ENCODE results near the gene NISCH.
A peak's percentile ranks its signal among the peaks of the same experiment; 100 is the strongest.

NISCH gene

GRCh38 chr3:52490939-52491526 is 35.6 kb downstream of the NISCH start:
- DNase-seq = no peak

DNA sequence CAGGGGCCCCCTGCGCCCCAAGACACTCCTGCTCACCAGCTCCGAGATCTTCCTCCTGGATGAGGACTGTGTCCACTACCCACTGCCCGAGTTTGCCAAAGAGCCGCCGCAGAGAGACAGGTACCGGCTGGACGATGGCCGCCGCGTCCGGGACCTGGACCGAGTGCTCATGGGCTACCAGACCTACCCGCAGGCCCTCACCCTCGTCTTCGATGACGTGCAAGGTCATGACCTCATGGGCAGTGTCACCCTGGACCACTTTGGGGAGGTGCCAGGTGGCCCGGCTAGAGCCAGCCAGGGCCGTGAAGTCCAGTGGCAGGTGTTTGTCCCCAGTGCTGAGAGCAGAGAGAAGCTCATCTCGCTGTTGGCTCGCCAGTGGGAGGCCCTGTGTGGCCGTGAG is 36.7 kb downstream of the NISCH start:
- no peak for DNase-seq

DNA sequence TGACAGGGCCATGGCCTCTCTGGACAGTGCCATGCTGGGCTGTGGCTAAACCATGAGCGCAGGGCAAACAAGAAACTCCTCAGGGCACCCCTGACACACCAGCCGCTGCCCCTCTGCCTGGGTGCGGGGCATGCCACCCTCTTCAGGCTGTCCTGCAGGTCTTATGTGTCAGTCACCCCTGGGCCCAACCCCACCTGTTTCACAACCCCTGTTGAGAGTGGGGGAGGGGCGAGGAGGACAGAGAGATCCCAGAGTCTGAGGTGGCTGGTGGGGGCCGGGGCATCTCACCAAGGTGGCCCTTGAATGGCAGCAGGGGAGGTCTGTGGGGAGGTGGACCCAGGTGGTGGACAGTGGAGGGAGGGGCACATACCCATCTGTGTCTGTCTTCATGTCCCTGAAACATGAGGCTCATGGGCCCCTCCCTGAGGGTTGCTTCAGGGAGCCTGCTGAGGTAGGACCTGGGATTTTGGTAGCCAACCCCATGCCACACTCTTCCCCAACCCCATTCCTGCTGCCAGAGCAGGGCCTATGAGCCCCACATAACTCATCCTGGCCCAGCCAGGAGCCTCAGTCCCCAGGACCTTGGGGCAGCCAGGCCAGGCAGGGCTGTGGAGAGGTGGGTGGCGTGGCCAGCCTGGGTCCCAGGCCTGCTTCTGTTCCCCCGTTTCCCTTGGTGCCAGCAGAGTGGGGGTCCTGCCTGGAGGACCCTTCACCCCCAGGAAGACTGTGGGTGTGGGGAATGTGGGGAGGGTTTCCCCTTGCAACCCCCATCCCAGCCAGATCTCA is 38.0 kb downstream of the NISCH start:
- DNase-seq = no peak

DNA sequence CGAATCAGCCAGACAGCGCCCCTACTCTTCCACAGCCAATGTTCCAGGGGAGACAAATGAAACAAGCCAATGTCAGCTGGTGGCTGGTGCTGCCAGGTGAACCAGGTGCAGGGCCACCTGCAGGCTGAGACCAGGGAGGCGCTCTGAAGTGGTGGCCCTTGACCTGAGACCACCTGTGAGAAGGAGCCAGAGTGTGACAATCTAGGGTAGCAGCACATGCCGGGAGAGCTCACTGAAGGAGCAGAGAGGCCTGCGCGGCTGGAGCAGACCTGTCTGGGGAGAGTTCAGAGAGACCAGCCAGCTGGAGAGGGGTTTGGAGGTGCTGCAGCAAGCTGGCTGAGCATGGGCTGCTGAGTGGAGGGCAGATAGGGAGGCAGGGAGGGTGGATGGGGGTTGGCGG is 39.0 kb downstream of the NISCH start:
- DNase-seq = no peak

GRCh38 chr3:52494886-52495495 is 39.6 kb downstream of the NISCH start, which contains the start of gene STAB1:
STAB1 (plus strand) TSS chr3:52495338; CDS start chr3:52495414, 76 bp downstream.
- DNase-seq = no peak

DNA sequence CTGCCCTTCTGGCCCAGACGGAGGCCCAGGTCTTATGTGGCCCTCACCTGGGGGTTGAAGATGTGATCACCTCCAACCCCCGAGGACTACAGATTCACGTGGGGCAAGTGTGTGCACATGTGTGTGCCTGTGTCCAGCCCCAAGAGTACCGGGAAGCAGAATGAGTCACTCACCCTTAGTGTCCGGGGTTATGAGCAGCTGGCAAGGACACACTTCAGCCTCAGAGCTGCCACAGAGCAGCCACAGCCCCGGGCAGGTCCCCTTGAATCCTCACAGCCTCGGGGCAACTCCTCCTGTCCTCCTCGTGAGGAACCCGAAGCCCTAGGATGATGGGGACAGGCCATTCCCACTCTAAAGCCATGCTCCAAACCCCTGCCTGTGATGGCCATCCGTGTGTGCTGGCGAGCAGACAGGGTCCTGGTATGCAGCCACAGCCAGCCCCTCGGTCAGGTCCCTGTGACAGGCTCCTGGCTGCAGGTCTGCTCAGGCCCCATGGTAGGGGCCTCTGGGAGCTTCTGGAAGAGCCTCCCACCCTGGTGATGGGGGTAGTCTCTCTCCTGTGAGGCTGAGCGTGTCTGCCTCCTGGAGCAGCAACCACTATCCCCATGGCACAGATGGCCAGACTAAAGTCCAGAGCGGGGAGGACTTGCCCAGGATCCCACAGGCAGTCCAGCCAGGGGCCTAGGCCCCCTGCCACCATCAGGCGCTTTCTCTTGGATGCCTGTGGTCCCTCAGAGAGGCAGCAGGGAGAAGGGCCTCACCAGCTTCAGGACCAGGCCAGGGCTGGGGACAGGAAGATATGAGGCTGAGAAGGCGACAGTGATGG is 40.6 kb downstream of the NISCH start:
- DNase-seq = no peak

DNA sequence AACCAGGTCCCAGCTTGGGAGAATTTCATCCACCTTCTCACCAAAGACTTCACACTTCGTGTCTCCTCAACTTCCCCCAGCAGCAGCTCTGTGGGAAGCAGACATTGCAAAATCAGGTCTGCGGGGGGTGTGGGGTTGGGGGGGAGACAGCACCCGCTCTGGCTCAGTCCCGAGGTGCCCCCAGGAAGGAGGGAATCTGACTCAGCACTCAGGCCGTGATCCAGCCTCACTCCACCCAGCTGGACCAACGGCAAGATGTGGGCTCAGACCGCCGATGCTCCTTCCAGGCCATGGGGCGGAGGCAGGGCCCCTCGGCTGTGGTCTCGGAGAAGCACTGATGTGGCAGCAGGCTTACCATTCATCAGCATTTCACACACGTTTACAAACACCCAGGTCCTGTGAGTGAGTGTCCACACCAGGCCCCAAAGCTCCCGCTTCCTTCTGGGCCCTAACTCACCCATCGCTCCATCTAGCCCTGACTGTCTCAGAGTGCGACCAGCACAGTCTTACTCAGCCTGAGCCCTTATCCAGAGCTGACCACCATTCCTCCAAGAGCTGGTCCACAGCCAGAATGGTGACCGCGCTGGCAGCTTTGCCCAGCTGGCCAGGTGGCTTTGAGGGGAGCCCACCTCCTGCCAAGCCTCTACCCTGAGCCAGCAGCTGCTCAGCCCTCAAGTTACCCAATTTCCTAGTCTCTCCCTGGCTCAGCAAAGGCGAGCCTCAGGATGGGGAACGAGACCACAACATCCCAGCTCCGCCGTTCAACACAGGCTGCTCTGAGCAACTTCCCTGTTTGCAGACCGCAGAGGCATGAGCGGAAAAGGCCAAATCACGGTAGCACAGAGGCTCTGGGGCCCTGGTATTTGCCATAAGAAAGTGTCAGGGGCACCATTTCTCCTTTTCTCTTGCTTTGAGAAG is 43.0 kb downstream of the NISCH start:
- DNase-seq = peak; percentile 52

DNA sequence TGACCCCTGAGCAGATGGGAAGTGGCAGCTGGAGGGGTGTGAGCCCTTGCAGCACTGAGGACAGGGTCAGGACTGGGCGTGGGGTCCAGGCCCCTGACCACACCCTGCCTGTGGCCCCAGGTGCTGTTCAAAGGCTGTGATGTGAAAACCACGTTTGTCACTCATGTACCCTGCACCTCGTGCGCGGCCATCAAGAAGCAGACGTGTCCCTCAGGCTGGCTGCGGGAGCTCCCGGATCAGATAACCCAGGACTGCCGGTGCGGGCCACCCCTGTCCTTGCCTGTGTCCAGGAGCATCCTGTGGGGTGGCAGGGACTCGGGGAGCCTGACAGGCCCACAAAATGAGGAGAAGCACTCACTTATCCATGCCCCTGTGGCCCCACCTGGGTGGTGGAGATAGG is 45.6 kb downstream of the NISCH start:
- no peak for DNase-seq

GRCh38 chr3:52502001-52502400 is 46.6 kb downstream of the NISCH start:
- no peak for DNase-seq

DNA sequence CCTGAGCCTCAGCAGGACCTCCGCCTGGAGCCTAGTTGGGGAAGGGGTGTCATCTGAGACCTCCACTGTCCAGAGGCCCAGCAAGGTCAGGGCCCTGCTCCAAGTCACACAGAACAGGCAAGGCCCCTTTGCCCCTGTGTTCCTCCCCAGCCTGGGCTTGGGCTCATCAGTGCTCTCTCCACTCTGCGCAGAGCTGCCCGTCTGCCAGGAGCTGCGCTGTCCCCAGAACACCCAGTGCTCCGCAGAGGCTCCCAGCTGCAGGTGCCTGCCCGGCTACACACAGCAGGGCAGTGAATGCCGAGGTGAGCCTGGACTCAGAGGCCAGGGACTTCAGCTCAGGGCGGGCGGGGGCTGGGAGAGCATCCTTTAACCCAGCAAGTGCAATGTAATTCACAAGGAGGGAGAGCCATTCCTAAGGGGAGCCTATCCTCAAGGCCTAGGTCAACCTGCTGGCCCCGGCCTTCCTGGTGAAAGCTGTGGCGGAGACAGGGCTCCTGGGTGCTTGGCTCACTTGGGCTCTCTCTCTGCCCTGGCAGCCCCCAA is 47.5 kb downstream of the NISCH start:
- DNase-seq = no peak

- no peak for DNase-seq
Measured at GRCh38 chr3:52503788-52504424, 48.5 kb downstream of the NISCH start.

DNA sequence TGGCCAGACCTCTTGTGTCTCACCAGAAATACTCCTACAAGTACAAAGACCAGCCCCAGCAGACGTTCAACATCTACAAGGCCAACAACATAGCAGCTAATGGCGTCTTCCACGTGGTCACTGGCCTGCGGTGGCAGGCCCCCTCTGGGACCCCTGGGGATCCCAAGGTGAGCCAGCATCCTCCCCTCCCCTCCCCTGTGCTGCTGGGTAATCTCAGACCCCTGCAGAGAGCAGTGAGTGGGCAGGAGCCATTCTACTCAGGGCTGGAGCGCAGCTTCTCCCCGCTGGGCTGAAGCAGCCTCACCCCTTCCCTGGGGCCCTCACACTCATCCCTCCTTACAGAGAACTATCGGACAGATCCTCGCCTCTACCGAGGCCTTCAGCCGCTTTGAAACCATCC is 49.6 kb downstream of the NISCH start:
- DNase-seq = no peak

GRCh38 chr3:52506266-52506966 is 51.0 kb downstream of the NISCH start:
- DNase-seq = no peak

GRCh38 chr3:52507359-52507758 is 52.0 kb downstream of the NISCH start:
- DNase-seq = no peak

GRCh38 chr3:52509753-52510328 is 54.4 kb downstream of the NISCH start:
- no peak for DNase-seq

DNA sequence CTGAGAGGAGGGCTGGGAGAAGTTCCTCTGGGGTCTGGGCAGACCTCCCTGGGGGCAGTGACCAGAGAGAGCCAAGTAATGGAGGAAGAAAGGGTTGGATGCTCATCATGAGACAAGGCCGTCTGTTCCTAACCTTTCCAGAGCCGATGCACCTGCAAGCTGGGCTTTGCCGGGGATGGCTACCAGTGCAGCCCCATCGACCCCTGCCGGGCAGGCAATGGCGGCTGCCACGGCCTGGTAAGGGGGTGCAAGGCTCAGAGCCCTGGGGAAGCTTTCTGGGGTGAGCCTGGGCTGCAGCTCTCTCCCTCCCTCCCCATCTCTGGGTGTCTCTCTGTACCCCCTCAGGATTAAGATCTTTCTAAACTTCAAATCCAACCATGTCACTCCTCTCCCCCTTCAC is 56.1 kb downstream of the NISCH start:
- DNase-seq = no peak

- no peak for DNase-seq
Measured at GRCh38 chr3:52512105-52512504, 56.7 kb downstream of the NISCH start.

DNA sequence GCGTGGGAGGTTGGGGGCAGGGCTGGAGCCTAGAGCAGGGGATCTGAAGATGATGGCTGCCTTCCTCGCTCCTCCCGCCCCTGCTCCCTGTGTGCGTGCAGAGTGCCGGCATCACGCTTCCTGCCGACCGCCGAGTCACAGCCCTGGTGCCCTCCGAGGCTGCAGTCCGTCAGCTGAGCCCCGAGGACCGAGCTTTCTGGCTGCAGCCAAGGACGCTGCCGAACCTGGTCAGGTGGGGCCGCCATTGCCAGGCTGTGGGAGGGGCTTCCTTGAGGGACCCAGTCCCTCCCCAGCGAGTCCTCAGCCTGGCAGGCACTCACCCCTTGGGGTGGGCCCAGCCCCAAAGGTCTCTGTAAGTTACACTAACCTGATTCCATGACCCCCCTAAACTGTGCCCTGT is 57.3 kb downstream of the NISCH start:
- no peak for DNase-seq

DNA sequence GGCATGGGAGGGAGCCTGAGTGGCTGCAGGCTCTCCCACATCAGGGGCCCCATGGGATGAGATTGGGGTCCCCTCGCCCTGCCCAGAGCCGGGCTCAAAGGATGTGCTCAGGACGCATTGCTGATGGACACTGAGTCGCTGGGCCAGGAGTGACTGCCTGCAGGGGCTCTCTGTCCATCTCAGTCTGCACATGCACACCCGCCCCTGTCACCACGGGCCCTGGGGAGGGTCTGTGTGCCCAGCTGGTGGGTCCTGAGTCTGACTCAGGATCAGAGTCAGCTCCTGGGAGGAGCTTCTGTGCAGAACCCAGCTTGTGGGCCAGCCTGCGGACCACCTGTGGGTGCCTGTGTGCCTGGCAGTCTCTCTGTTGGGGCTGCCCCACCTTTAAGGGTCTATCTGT is 57.9 kb downstream of the NISCH start:
- DNase-seq = no peak

DNA sequence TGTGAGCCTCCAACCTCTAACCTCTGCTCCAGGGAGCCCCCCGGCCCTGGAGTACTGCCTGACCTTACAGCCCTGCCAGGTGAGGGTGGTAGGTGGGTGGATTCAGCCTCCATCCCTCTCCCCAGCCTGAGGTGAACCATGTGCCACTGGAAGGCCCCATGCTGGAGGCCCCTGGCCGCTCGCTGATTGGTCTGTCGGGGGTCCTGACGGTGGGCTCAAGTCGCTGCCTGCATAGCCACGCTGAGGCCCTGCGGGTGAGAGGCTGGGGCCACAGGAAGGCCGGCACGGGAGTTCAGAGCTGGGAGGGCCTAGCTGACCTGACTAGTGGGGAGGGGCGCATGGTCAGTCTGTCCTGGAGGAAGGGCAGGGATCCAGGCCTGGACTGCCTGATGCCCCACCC is 59.2 kb downstream of the NISCH start:
- DNase-seq = no peak
